KMS-11 (cell line): ENCODE data around the gene TCTN2.

Experiments
- H2AFZ ChIP-seq: fragments of 200-600 bp; sonication (generic); 2 replicates; pipeline ENCODE4 v1.6.1; 2016; ENCODE audit warnings: antibody characterized with exemption, mixed run types, low read depth
- H3K27ac ChIP-seq: fragments of 200-600 bp; sonication (generic); 2 replicates; pipeline ENCODE4 v1.6.1; 2016; ENCODE audit warnings: mild to moderate bottlenecking, mixed run types
- H3K27me3 ChIP-seq: fragments of 200-600 bp; sonication (generic); 2 replicates; pipeline ENCODE4 v1.6.1; 2017; ENCODE audit warnings: mild to moderate bottlenecking, low read depth, mixed run types, moderate library complexity; ENCODE audit not compliant: insufficient read depth
- H3K36me3 ChIP-seq: fragments of 200-600 bp; sonication (generic); 2 replicates; pipeline ENCODE4 v1.6.1; 2017; ENCODE audit warnings: mild to moderate bottlenecking, mixed run types; ENCODE audit not compliant: insufficient read depth
- H3K4me1 ChIP-seq: fragments of 200-600 bp; sonication (generic); 2 replicates; pipeline ENCODE4 v1.6.1; 2016; ENCODE audit warnings: mild to moderate bottlenecking, low read depth, mixed run types; ENCODE audit not compliant: poor library complexity, severe bottlenecking
- H3K4me2 ChIP-seq: fragments of 200-600 bp; sonication (generic); 2 replicates; pipeline ENCODE4 v1.7.0; 2016; ENCODE audit warnings: mild to moderate bottlenecking, mixed run types
- H3K4me3 ChIP-seq: fragments of 200-600 bp; sonication (generic); IDR thresholded peaks from 2 replicates; pipeline ENCODE4 v1.6.1; 2017; ENCODE audit warnings: low read depth, low read length, mixed read lengths; ENCODE audit not compliant: insufficient read depth
- H3K79me2 ChIP-seq: fragments of 200-600 bp; sonication (generic); 2 replicates; pipeline ENCODE4 v1.6.1; 2016; ENCODE audit warnings: low read depth, mixed run types; ENCODE audit not compliant: insufficient read depth
- H3K9ac ChIP-seq: fragments of 200-600 bp; sonication (generic); 2 replicates; pipeline ENCODE4 v1.6.1; 2016; ENCODE audit warnings: mild to moderate bottlenecking, mixed run types
- H4K20me1 ChIP-seq: fragments of 200-600 bp; sonication (generic); 2 replicates; pipeline ENCODE4 v1.6.1; 2016; ENCODE audit warnings: mild to moderate bottlenecking, mixed run types; ENCODE audit not compliant: insufficient read depth
- TF ChIP-seq, protein P1 (sequence below): fragments of 200-600 bp; sonication (generic); conservative IDR thresholded peaks from 2 replicates; pipeline ENCODE4 v1.6.1; 2017; ENCODE audit warnings: low read depth, mild to moderate bottlenecking, antibody characterized with exemption, low read length, moderate library complexity, mixed read lengths

Gene TCTN2

DNA sequence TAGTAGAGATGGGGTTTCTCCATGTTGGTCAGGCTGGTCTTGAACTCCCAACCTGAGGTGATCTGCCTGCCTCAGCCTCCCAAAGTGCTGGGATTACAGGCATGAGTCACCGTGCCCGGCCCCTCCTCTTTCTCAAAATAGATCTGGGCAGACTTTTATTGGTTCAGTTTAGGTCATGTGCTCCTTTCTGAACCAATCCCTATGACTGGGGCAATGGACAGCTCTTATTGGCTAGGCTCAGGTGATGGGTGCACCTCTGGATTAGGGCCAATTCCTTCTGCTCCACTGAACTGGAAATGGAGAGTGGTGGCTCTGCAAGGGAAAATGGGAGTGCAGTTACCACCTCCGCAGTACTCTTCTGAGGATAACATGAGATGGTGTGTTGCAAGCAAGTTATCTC is 35.0 kb downstream of the TCTN2 start:
- Histone ChIP-seq H3K27ac (no peak overlapping the region), H4K20me1 (no peaks in the 10 kb centered on the region), H3K4me1 (no peaks in the 10 kb centered on the region), H3K4me2 (no peak overlapping the region), H3K4me3 (no peak overlapping the region), H3K27me3 (no peaks in the 10 kb centered on the region), H2AFZ (no peak overlapping the region), H3K36me3 (no peaks in the 10 kb centered on the region), H3K79me2 (no peaks in the 10 kb centered on the region), H3K9ac (no peak overlapping the region)
- TF ChIP-seq, protein P1, sequence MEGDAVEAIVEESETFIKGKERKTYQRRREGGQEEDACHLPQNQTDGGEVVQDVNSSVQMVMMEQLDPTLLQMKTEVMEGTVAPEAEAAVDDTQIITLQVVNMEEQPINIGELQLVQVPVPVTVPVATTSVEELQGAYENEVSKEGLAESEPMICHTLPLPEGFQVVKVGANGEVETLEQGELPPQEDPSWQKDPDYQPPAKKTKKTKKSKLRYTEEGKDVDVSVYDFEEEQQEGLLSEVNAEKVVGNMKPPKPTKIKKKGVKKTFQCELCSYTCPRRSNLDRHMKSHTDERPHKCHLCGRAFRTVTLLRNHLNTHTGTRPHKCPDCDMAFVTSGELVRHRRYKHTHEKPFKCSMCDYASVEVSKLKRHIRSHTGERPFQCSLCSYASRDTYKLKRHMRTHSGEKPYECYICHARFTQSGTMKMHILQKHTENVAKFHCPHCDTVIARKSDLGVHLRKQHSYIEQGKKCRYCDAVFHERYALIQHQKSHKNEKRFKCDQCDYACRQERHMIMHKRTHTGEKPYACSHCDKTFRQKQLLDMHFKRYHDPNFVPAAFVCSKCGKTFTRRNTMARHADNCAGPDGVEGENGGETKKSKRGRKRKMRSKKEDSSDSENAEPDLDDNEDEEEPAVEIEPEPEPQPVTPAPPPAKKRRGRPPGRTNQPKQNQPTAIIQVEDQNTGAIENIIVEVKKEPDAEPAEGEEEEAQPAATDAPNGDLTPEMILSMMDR, result no peak

DNA sequence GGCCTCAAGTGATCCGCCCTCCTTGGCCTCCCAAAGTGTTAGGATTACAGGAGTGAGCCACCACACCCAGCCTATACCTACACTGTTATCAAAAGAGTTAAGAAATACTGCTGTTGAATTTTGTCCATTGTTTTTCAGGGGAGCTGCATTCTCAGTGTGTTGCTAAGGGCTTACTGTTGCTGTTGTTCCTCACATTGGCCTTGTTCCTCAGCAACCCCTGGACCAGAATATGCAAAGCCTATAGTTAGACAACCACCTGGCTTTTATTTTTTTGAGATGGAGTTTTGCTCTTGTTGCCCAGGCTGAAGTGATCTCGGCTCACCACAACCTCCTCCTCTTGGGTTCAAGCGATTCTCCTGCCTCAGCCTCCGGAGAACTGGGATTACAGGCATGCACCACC is 36.6 kb downstream of the TCTN2 start:
- Histone ChIP-seq H3K27me3 (no peaks in the 10 kb centered on the region), H3K36me3 (no peaks in the 10 kb centered on the region), H4K20me1 (no peaks in the 10 kb centered on the region), H2AFZ (no peak overlapping the region), H3K79me2 (no peaks in the 10 kb centered on the region), H3K4me2 (no peak overlapping the region), H3K4me1 (no peaks in the 10 kb centered on the region), H3K27ac (no peak overlapping the region), H3K4me3 (no peak overlapping the region), H3K9ac (no peak overlapping the region)
- TF ChIP-seq, protein P1, result no peak

DNA sequence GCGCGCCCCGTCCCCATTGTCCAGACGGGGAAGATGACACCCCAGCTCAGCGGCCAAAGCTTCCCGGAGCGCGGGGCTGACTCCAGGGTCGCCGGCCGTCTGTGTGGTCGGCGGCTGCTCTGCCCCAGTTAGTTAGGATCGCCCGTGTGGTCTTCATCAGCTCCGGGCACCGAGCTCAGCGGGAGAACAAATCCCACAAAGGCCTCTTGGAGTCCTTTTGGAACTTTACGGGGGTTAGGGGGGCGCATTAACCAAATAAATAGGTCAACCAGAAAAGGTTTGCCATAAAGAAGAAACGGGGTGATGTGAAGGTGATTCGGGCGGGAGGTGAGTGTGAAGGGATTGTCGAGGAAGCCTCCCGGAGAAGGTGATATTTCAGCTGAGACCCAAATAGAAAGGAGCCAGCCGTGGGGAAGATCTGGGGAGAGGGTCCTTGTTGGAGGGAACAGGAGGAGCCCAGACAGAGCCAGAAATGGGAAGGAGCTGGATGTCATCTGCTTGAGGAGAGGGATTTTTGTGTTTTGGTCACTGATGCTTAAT is 41.9 kb downstream of the TCTN2 start:
- H3K27ac ChIP-seq, result no peak overlapping the region
- TF ChIP-seq, protein P1, result no peak
- no peaks in the 10 kb centered on the region for H3K79me2 ChIP-seq
- peak overlapping the region; percentile 66 for H3K4me2 ChIP-seq
- peaks cover 7% of the 10 kb centered on the region for H3K4me1 ChIP-seq
- H3K36me3 ChIP-seq, result no peaks in the 10 kb centered on the region
- no peaks in the 10 kb centered on the region for H4K20me1 ChIP-seq
- no peaks in the 10 kb centered on the region for H3K27me3 ChIP-seq
- peak overlapping the region; percentile 61; the same call in 1 of the 2 replicates for H3K9ac ChIP-seq
- H3K4me3 ChIP-seq, result no peak overlapping the region
- H2AFZ ChIP-seq, result peak overlapping the region; percentile 73

DNA sequence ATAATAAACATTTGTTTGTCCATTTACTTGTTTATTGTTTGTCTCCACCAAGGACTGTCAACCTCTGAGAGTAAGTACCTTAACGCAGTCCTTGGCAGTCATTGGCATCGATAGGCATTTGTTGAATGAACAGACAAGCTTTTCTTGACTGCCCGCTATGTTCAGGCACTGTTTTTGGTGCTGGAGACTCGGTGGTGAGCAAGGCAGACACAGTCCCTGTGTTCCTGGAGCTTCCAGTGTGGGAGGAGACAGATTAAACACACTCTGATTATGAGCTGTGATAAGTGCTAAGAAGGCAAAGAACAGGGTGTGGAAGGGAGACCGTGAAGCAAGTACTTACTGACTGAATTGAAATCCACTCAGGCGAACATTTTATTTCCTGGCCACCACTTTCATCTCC is 42.5 kb downstream of the TCTN2 start:
- H3K79me2 ChIP-seq, result no peaks in the 10 kb centered on the region
- H2AFZ ChIP-seq, result no peak overlapping the region
- H3K4me2 ChIP-seq, result peak overlapping the region; percentile 66
- H4K20me1 ChIP-seq, result no peaks in the 10 kb centered on the region
- no peaks in the 10 kb centered on the region for H3K36me3 ChIP-seq
- no peak overlapping the region for H3K4me3 ChIP-seq
- H3K4me1 ChIP-seq, result peaks cover 7% of the 10 kb centered on the region
- TF ChIP-seq, protein P1, result no peak
- H3K27ac ChIP-seq, result no peak overlapping the region
- no peaks in the 10 kb centered on the region for H3K27me3 ChIP-seq
- H3K9ac ChIP-seq, result peak overlapping the region; percentile 61; the same call in 1 of the 2 replicates
